ENCODE data around the gene APBB2.

DNA sequence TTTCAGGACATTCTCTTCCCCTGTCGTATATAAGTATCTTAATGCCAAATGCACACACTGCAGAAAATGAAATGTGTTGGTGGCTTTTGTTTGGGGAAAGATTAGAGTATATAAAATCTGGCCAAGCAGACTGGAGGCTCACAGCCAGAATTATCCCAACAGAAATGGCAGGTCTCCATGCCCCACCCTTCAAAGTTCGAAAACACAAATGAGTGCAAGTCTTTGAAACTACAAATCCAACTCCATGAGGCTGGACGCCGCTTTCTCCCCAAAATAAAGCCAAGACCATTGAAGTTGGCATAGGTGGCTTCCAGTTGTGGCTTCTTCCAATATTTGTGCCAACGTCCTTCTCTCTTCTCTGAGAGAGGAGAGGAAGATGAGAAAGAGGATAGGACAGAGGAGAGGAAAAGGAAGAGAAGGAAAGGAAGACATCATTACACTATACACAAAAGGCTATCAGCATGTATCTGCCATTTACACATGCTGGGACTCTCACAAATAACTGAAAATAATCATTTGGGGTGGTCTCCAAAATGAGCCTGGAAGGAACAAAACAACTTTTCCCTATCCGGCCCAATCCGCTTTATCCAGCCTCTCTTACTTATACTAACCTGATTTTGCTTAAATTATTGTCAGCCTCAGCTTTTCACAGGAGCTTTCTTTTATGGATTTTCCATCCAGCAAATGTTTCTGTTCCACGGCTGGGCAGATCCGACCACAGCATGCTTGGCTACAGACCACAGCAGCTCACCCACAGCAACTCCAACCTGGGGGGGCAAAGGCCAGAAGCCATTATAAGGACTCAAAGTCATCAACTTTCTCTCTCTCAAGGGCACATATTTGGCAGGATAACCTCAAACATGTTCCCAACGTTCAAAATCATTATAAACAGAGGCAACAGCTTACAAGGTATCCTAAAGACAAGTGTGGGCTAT lies 71.7 kb downstream of the APBB2 start:
- TF ChIP-seq EZH2 (IDR thresholded peaks at IDR 0.05) (no peak), POLR2AphosphoS5 (IDR thresholded peaks at IDR 0.05; ENCODE audit: borderline replicate concordance, low read depth, low read length) (no peak)
